Smooth muscle cell of trachea (primary cell): ENCODE data around the gene SH2D1B. TPM values are rescaled to one million over a fixed set of nuclear protein-coding genes. Genes with fewer than 3 reads are reported as not detected.

Experiments used
- total RNA-seq: library from RNA; depleted of rRNA; stranded (reverse); fragments of >200 nt; gene quantifications from 2 replicates; pipeline ENCODE4 v1.2.1, GENCODE V29; 2014

SH2D1B gene, protein sequence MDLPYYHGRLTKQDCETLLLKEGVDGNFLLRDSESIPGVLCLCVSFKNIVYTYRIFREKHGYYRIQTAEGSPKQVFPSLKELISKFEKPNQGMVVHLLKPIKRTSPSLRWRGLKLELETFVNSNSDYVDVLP
- total RNA-seq: not detected in 2 replicates

DNA sequence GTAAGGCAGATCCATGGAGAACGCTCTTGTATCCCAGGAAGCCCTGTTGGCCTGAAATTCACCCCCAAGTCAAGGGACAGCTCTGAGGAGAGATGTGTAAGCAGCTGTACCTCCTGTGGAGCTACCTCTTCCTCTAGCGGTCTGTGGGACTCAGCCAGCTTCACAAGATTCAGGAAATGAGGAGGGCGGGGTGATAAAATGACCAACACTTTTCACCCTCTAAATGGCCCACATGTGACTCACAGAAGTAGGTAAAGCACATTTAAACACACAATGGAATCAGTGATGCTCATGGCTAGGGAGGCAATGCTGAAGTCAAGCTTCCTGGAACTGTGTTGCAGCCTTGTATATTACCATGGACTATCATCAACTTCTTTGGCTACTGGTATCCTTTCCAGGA, at the start of gene SH2D1B:
Gene SH2D1B (minus strand): TSS at position 135 of the 400 bp plus-strand sequence. CDS start 120 bp downstream, at position 15.

DNA sequence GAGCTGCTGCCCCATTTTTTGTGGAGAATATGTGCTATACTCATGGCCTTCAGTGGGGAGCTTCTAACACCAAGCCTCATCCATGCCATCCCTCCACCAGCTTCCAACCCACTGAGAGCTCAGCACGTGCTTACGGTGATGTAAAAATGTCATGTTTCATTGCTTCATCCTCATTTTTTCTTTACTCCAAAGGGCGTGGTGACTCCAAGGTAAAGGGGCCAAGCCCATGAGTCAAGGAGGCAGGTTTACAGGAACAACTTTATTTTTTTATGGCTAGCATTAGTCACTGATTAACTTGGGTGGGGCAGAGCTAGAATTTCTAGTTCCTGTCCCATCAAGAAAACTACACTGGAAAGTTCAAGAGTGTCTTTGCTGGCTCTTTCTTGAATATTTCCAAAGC, 30.6 kb downstream of the SH2D1B start, which contains the start of gene C1orf226:
Gene C1orf226 (plus strand): TSS at position 346 of the 400 bp plus-strand sequence. CDS start 174 bp downstream, outside the sequence.

DNA sequence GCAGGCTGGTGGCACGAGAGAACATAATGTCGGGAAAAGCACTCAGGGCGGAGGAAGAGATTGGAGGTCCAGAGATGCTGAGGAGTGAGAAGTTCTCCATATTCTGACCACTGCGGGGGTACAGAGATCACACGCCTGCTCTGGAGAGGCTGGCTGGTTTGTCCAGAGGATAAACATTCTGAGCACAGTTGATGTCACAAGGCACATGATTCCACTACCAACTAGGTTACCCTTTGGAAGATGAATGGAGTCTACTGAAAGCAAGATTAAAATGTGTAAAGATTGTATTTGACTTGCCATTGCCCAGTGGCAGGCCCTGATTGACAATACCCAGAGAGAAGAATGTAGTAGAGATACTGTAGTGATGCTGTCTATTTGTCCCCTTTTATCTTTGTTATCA, 35.2 kb downstream of the SH2D1B start, which contains the start of gene SPATA46:
Gene SPATA46 (minus strand): TSS at position 164 of the 400 bp plus-strand sequence. CDS start 64 bp downstream, at position 100.

Other genes starting within 250 kb of the SH2D1B start
- not detected in 2 replicates for gene SPATA46, start 35.3 kb downstream of the SH2D1B start, total RNA-seq
- 0.17 and 0.29 TPM in 2 replicates for gene C1orf226, start 30.4 kb downstream of the SH2D1B start, total RNA-seq
- gene UHMK1, start 85.7 kb upstream of the SH2D1B start, total RNA-seq: 63.0 and 82.0 TPM in 2 replicates
- gene UAP1, start 149.6 kb upstream of the SH2D1B start, total RNA-seq: 86.3 and 120 TPM in 2 replicates
- 213 and 271 TPM in 2 replicates for gene DDR2, start 220.3 kb upstream of the SH2D1B start, total RNA-seq